Fibroblast of skin of left quadriceps (primary cell): ENCODE data around the gene ZSWIM7.
"Not testable (repeated sequence)": the region's sequence is repeated elsewhere in the genome, so short reads cannot be mapped to it uniquely, and the experiment has no call there.

Source experiments
- DNase-seq, 2 experiments: peaks; one replicate each; pipeline ENCODE4 v3.0.0-alpha.2; 2013; ENCODE audit warnings: low read depth in 2 of 2

Gene ZSWIM7

DNA sequence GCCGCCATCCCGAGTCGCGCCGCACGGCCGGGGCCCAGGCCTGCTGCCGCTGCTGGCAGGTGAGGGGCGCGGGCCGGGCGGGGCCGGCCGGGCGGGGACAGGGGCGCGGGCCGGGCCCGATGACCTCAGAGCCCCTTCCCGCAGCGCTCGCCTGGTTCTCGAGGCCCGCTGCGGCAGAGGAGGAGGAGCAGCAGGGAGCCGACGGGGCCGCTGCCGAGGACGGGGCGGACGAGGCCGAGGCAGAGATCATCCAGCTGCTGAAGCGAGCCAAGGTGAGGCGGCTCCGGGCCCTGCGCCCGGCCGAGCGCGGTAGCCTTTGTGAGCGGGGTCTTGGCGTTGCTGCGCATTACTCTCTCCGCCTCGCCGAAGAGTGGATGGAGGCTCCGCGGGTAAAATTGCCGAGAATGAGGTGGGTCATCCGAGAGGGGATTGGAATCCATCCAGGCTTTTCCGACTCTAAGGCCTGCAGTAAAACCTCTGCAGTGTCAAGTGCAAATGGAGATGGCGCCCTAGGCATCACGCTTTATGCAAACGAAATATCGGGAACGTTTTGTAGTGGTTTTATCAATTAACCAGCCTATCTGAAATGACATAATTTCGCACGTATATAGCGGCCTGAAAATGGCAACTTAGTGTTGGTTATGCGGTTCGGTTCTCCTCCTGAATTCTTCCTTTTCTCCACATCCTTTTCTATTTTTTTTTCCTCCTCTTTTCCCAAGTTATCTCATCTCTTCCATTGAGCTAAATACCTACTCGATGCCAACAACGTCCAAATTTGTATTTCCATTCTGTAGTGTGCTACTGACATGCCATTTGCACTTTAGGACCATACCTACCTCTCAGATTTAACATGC is 697 bp upstream of the ZSWIM7 start:
- no peak for DNase-seq

DNA sequence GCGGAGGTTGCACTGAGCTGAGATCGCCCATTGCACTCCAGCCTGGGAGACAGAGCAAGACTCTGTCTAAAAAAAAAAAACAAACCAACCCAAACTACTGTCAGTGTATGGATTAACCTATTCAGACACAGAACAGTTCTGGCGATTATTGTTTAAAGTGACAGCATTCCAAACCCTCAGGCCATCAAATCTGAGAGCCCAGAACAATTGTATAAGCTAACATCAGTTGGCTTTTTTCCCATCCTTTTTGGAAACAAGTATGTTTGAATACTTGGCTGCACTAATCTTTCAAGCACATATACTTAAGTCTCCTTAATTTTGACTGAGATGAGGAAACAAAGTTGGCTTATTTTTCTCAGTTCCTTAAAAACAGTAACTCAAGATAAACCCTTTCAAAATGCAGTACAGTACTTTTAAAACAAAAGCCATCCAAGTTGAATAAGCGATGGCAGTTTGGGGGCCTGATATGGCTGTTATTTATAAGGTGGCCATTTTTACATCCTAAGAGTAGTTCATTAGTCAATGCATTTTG is 1.4 kb downstream of the ZSWIM7 start:
- DNase-seq = no peak

DNA sequence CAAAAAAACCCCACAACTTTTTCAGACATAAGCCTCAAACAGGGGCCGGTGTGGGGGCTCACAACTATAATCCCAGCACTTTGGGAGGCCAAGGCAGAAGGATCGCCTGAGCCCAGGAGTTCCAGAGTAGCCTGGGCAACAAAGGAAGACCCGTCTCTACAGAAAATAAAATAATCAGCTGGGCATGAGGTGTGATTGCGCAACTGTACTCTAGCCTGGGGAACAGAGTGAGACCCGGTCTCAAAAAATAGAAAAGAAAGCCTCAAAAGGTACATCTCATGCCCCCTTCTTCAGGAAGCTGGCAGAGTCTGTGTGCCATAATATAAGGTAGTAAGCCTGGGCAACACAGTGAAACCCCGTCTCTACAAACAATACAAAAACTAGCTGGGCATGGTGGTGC is 3.2 kb downstream of the ZSWIM7 start:
- DNase-seq = no peak

DNA sequence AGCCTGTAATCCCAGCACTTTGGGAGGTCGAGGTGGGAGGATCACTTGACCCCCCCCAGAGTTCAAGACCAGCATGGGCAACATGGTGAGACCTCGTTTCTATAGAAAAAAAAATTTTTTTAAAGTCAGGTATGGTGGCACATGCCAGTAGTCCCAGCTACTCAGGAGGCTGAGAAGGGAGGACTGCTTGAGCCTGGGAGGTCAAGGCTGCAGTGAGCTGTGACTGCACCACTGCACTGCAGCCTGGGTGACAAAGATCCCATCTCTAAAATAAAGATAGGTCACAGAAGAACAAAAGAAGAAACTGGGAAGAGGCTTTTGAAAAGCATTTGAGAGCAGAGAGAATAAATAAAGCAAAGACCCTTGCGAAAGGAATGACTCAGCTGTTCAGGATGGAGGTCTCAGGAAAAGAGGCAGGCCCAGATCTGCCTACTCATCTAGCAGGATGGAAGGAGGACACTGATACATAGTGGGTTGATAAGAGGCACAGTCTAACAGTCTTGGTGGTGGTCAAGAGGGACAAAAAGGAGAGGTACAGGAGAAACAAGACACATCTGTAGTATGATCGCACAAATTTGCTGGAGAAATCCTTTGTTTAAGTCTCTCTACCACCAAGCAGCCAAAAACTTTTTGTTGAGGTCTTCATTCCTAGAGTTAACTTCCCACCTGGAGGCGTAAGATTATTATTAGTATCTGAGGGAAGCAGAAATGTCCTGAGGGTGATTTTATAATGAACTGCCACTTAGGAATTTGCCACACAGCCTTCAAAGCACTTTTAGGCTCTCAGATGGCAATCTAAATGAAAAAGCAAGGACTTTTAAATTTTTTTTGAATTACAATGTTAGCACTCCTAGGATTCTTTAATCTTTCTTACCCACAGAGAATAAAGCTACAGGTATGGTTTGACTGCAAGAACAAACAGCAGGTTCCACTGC is 17.6 kb downstream of the ZSWIM7 start:
- peak in 1 of 2 experiments; percentile 17 for DNase-seq

DNA sequence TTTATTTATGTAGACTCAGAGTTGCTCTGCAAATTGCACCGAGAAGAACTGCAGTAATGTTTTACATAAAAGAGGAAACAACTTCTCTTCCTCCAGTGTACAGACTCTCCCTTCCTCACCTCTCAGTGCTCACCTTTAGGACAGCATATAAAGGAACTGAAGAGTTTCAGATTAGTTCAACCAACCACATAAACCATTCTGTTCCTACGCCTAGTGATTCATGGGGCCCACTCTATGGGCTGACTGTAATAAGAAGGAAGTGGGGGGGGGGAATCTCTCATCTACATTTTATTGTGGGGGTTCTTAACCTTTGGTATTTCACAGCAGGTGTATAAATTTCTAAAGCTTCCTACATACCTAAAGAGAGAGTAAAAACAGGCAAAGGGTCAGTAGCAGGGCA is 18.3 kb downstream of the ZSWIM7 start:
- no peak for DNase-seq

DNA sequence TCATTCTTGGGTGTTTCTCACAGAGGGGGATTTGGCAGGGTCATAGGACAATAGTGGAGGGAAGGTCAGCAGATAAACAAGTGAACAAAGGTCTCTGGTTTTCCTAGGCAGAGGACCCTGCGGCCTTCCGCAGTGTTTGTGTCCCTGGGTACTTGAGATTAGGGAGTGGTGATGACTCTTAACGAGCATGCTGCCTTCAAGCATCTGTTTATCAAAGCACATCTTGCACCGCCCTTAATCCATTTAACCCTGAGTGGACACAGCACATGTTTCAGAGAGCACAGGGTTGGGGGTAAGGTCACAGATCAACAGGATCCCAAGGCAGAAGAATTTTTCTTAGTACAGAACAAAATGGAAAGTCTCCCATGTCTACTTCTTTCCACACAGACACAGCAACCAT is 20.5 kb downstream of the ZSWIM7 start:
- DNase-seq = not testable (repeated sequence)

DNA sequence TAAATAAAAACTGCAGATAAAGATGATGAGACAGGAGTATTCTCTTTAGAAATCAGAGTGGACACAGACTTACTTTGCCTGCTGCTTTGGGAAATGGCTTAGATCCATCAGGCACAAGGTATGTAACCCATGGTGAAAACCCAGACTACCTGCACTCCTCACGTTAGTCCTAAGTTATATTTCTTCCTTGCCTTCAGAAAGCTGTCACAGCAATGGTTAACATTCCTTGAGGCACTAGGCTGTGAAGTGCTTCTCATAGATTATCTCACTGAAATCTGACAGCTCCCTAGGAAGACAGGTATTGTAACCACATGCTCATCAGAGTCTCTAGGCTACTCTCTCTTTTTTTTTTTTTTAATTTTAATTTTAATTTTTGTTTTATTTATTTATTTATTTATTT is 20.9 kb downstream of the ZSWIM7 start:
- no peak for DNase-seq

DNA sequence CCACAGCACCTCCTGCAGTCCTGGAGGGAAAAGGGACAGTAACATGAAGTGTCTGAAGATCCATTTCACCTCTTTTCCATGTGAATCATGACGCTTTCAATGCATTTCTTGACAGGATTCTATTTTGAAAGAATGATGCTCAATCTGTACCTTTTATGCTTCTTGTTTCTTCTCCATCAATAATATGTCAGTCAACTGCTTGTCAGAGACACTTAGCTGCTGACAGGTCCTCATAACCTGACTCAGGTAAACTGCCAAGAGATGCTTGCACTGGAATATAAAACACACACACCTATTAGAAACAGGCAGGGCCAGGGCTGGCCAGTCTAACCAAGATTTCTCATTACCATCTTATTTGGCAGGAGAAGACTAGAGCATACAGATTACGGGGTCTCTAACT is 21.6 kb downstream of the ZSWIM7 start:
- no peak for DNase-seq

DNA sequence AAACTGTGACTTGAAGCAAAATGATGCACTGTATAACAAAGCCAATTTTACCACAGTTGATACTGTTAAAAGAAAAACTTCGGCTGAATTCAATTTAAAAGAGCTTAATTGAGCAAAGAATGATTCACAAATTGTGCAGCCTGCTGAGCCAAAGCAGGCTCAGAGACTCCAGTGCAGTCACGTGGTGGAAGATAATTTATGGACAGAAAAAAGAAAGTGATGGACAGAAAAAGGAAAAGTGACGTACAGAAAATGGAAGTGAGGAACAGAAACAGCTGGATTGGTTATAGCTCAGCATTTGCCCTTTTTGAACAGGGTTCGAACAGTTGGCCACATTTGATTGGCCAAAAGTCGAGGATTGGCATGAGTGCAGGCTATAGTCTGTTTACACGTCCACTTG is 25.7 kb downstream of the ZSWIM7 start:
- DNase-seq = no peak

DNA sequence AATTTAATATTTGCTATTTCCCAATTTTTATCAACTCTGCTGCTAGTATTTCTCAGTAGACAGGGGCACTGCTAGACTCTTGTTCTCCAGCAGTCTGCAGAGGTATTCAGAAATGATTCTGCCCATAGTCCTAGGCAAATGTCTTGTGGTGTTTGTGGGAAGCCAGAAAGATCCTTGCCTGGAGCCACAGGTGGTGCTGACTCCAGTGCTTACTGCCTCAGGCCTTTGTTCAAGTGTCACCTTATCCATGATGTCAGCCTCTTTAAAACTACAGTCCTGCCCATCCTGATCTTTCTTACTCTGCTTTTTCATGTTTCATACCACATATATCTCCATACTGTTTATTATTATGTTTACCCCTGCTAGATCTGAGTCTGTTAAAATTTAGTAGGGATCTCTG is 26.5 kb downstream of the ZSWIM7 start:
- DNase-seq = no peak

DNA sequence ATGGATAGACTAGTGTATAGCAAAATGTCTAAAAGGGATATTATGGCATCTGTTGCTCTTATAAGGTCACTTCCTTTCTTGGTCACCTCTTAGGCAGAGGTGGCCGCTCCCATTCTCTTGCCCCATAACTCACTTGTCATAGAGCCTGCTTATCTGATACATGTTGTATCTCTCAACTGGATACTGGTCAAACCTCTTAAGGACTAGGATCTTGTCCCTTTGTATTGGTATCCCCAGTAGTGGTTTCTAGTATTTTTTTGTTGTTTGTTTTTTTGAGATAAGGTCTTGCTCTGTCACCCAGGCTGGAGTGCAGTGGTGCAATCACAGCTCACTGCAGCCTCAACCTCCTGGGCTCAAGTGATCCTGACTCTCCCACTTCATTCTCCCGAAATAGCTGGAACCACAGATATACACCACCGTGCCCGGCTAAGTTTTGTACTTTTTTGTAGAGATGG is 27.0 kb downstream of the ZSWIM7 start:
- DNase-seq = no peak

DNA sequence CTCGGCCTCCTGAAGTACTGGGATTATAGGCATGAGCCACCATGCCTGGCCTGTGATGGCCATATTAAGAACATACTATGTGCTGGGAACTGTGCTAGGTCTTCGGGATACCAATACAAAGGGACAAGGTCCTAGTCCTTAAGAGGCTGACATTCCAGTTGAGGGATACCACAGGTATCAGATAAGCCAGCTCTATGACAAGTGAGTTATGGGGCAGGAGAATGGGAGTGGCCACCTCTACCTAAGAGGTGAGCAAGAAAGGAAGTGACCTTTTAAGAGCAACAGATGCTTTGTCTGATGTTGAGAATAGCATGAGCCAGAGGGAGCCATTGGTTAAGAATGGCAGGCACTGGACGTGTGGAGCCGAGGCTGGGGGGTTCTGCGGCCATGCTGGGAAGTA is 27.6 kb downstream of the ZSWIM7 start:
- DNase-seq = no peak

DNA sequence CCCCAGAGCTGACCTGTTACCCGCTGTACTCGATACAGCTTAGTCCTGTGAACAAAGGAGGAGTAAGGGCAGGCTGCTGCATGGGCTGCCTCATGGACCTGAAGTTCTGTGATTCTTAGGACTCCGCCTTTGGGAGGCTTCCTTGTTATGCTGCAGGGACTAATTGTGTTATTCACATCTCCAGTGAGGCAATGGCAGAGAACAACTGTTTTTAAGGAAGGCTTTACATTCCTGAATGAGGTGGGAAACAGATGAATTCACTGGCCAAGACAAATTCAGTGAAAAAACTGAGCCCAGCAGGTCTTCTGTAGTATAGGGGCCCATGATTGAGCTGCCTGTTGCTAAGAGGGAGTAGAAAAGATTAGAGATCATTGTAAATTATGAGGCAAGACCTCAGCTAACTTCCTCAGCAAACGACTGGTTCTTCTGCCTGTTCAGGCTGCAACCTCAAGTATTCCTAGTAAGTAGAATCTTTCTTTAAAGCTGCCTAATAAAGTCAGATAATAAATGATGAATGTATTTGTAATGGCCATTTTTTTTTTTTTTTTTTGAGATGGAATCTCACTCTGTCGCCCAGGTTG is 28.3 kb downstream of the ZSWIM7 start:
- no peak for DNase-seq

DNA sequence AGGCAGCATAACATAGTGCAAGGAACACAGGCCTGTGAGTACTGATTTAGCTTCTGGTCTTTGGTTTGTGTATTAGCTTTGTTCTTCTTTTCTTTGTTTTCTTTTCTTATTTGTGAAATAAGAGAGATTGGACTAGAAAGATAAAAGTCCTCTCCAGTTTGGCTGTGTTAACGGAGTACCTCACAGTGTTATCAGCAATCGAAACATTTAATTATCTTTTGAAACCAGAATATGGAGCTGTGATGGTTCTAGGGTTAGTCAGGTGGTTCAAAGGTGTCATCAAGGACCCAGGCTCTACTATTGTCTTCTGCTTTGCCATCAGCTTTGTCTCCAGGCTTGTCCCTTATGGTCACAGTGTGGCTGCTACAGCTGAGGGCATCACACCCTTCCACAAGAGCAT is 29.0 kb downstream of the ZSWIM7 start:
- DNase-seq = no peak

DNA sequence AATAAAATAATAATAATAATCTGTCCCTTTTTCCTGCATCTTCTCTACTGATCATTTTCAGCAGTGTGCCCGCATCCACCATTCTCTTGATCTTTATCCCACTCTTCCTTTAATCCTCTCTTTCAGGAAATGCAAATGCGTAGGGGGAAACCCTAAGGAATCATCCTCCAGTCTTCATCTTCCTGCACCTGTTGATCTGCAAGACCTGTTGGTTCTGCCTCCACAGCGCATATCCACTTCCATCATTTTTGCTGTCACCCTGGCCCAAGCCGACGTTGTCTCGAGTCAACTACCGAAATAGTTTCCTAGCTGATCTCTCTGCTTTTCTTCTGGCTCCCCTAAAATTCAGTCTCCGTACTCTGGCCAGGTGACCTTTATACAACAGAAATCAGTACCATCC is 30.0 kb downstream of the ZSWIM7 start:
- no peak for DNase-seq

DNA sequence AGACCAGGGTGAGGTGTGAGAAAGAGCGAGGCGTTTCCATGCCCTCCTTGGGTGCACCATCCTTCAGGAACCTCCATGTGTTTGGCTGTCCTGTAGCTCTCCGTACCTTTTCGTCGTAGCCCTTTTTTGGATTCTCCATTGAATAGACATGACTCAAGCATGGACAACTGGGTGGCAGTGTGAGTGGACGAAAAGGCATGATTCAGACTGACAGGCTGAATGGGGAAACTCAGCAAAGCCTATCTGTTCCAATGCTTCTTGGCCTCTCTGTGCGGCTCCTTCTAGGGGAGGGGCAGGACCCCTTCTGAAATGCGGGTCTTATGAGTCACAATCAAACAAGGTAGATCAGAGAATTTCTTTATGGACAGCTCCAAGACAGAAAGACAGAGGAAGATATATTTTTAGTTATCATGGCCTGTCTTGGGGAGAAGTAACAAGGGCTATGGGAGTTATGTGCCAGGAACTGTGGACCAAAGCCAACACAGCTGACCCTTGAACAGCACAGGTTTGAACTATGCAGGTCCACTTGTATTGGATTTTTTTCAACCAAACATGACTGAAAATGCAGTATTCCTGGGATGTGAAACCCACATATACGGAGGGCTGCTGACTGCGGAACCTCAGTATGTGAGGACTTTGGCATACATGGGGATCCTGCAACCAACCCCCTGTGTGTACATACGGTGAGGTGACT is 31.7 kb downstream of the ZSWIM7 start:
- DNase-seq = no peak

DNA sequence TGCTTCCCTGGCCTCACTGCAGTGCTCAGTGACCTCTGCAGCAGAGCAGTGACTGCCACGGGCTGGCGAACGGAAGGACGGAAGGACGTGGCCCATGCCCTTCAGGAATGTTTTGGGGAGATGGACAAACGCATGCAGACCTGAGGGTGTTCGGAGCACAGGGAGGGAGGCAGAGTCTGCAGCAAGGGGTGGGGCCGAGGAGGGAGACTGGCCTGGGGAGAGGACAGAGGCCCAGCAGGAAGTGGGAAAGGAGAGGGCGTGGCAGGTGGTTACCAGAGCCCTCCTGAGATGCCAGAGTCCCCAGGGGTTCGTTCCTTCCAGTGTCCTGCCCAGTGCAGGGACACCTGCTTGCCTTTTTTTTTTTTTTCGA is 32.6 kb downstream of the ZSWIM7 start:
- no peak for DNase-seq

DNA sequence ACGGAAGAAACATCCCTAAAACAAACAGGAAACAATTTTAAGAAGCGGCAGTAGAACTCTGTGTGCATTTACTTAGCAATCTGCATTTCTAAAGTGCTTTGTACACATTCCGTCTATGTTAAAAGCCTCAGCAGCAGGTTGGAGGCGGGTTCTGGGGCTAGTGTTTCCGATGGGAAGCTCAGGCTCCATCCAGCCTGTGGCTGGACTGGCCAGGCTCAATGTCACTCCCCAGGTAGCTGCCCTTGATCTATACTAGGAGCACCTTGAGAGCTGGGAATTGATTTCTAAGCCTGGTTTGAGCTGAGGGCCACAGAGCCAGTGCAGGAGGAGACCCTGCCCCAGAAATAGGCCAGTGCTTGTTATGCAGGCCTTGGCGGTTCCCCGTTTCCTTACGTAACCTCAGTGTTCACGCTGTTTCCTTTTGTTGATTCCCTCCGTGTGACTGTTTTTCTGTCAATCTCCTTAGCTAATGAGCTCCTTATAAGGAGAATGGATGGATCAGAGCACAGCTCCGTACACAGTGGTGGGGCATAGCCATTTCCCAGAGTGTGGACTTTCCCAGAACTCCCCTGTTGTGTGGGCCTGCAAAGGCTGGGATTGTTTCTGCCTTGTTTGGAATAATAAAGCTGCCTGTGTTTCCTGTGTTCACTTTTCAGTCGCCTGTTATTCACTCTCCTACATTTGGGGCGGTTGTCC is 33.2 kb downstream of the ZSWIM7 start:
- DNase-seq = no peak

DNA sequence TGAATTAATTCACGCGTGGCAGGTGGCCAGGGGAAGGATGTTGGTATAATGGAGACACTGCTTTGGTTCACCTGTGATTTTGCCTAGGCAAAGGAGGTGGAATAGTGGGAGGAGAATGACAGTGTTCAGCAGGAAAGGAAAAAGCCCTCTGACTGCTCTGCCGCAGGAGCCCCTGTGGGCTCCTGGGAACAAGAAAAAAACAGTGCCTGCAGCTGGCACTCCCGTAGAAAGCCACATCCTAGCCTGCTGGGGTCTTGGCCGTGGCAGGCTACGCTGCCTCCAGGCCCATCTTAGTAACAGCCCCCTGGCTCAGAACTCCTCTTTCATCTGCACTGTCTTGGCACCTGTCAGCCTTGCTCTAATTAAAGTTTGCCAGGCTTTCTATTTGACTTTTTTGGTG is 34.0 kb downstream of the ZSWIM7 start:
- DNase-seq = no peak

DNA sequence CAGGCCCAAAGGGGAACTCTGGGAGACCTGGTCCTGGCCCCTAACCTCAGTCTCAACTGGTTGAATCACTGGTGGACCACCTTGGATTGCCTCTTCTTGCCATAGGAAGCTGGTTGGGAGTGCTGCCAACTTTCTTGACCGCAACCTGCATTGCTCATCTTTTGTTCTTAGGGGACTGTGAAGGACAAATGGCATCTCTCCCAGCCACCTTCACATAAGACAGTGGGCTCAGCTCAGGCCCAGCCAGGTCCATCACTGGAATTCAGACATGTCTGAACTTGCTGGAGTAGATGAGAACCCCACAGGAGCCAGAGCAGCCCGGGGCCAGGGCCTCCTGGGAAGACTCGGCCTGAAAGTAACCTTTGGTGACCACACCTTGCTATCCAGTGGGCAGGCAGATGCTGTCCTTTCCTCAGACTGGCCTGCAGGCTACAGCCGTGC is 35.8 kb downstream of the ZSWIM7 start:
- DNase-seq = no peak

DNA sequence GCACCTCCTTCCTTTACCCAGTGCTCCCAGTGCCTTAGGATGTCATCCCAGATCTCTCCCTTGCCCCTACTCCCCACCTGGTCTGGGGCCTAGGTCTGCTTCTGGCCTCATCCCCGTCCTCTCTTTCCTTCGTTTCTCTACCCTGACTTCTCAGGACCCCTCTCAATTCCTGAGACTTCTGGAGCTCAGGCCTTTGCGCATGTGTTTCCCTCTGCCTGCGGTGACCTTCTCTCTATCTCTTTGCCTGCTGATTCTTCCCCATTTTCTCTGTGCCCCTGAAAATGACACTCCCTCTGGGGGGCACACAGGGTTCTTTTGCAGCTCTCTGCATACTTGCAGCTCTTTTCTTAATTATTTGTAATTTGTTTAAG is 41.0 kb downstream of the ZSWIM7 start:
- DNase-seq = no peak
